ENCODE measurements around the gene LIM2.
A peak's percentile ranks its signal among the peaks of the same experiment; 100 is the strongest.

GRCh38 chr19:51407511-51408131 lies 19.8 kb upstream of the LIM2 start:
- TF ChIP-seq POLR2A (IDR thresholded peaks at IDR 0.05) (no peak), CTCF (IDR thresholded peaks at IDR 0.05) (peak; percentile 40 to 68 (median 47)), EP300 (IDR thresholded peaks at IDR 0.05; ENCODE audit: low read depth) (no peak), POLR2AphosphoS5 (IDR thresholded peaks at IDR 0.05) (no peak)
